Large intestine (tissue), 3 donors: ENCODE measurements around the gene RAB11FIP5. TPM values are rescaled to one million over a fixed set of nuclear protein-coding genes. Genes with fewer than 3 reads are reported as not detected.
"Not testable (repeated sequence)": the region's sequence is repeated elsewhere in the genome, so short reads cannot be mapped to it uniquely, and the experiment has no call there.

Experiments used
- DNase-seq, 2 donors: peaks; one replicate each; pipeline versions ENCODE4 v3.0.0 to v3.0.0-alpha.2; 2013
- H3K27ac ChIP-seq: one replicate; pipeline ENCODE4 v1.5.1; 2013; ENCODE audit warnings: low read length
- H3K27me3 ChIP-seq: 2 replicates; pipeline ENCODE4 v1.6.1; 2013; ENCODE audit warnings: low read length; ENCODE audit not compliant: control insufficient read depth, insufficient read depth
- H3K36me3 ChIP-seq: 2 replicates; pipeline ENCODE4 v1.6.1; 2013; ENCODE audit warnings: low read length; ENCODE audit not compliant: control insufficient read depth, insufficient read depth
- H3K4me1 ChIP-seq: one replicate; pipeline ENCODE4 v1.6.1; 2013; ENCODE audit warnings: low read length; ENCODE audit not compliant: control insufficient read depth, insufficient read depth
- H3K4me3 ChIP-seq: one replicate; pipeline ENCODE4 v1.5.1; 2013; ENCODE audit warnings: low read length
- H3K9me3 ChIP-seq: one replicate; pipeline ENCODE4 v1.6.1; 2013; ENCODE audit warnings: mild to moderate bottlenecking, low read depth, low read length, moderate library complexity; ENCODE audit not compliant: control insufficient read depth
- WGBS: methylation state at CpG from one replicate; pipeline ENCODE4 v1.1.5; 2013; ENCODE audit warnings: low lambda C conversion rate; ENCODE audit not compliant: insufficient coverage; 5-methylcytosine and 5-hydroxymethylcytosine counted together
- polyA plus RNA-seq: library from polyadenylated mRNA; unstranded; fragments of 120-200 nt; gene quantifications from one replicate; pipeline ENCODE4 v1.2.1, GENCODE V29; 2013

RAB11FIP5 gene
- polyA plus RNA-seq, 1 donor: 21.4 TPM

DNA sequence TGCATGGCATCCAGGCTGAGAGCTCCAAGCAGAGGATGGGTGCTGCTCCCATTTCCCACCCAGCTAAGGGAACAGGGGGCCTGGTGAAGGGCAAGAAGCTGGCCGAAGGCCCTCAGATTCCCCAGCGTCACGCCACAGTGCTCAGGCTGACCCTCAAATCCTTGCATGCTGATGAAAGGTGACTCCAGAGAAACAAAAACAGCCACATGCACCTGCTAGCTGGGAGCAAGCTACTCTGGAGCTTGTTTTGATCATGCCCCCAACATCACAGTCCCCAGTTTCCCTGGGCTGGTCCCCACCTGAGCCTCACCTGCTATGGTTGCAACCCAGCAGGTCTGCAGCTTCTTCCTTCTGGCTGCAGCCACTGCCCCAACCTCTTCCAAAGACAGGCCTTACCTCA, 13.3 kb downstream of the RAB11FIP5 start:
- H3K36me3 ChIP-seq: peaks cover 4% of the 10 kb centered on the region
- peaks cover 21% of the 10 kb centered on the region for H3K4me1 ChIP-seq
- H3K27me3 ChIP-seq: no peaks in the 10 kb centered on the region
- H3K27ac ChIP-seq: no peak overlapping the region
- no peak for DNase-seq
- WGBS: no CpG with 5 or more reads among the region's 3 CpGs
- H3K9me3 ChIP-seq: no peaks in the 10 kb centered on the region
- H3K4me3 ChIP-seq: no peak overlapping the region

DNA sequence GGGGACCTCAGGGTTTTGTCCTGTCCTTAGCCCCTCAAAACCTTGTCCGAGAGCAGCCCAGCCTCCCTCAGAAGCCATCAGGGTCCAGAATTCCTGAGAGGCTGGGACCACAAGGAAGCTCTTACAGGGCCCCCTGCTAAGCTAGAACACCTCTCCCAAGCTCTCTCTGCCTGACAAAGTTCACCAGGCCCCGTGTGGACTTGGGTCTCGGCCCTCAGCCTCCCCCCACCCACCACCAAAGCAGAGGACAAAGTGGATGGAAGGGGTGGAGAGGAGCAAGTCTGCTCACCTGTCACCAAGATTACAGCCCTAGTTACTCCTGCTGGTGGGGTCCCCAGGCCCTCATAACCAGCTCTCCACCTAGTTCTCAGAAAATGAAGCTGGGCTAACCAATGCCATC, 16.8 kb downstream of the RAB11FIP5 start:
- Histone ChIP-seq H3K27me3 (no peaks in the 10 kb centered on the region), H3K36me3 (no peaks in the 10 kb centered on the region), H3K4me3 (no peak overlapping the region), H3K9me3 (no peaks in the 10 kb centered on the region), H3K4me1 (peaks cover 16% of the 10 kb centered on the region), H3K27ac (no peak overlapping the region)
- DNase-seq: peak in 1 of 2 donors; percentile 41
- no CpG with 5 or more reads among the region's 3 CpGs for WGBS

DNA sequence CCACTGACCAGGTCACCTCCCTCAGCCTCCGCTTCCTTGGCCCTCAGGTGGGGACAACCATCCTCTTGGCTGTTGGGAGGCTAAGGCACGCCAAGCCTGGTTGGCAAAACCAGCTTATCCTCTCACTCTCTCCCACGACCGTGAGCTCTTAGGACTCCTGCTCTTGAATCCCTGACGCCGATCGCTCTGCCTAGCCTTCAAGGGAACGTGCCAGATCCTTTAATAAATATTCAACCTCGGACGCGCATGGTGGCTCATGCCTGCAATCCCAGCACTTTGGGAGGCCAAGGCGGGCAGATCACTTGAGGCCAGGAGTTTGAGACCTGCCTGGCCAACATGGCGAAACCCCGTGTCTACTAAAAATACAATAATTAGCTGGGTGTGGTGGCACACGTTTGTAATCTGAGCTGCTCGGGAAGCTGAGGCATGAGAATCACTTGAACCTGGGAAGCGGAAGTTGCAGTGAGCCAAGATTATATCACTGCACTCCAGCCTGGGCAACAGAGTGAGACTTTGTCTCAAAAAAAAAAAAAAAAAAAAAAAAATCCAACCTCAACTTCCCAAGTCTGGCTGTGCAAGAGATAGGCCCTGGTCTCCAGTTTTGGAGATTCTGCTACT, 19.0 kb downstream of the RAB11FIP5 start:
- not testable (repeated sequence) for H3K36me3 ChIP-seq, H3K9me3 ChIP-seq, DNase-seq, H3K27ac ChIP-seq, H3K4me3 ChIP-seq, H3K27me3 ChIP-seq
- WGBS: no CpG with 5 or more reads among the region's 17 CpGs
- peaks cover 27% of the 10 kb centered on the region for H3K4me1 ChIP-seq

DNA sequence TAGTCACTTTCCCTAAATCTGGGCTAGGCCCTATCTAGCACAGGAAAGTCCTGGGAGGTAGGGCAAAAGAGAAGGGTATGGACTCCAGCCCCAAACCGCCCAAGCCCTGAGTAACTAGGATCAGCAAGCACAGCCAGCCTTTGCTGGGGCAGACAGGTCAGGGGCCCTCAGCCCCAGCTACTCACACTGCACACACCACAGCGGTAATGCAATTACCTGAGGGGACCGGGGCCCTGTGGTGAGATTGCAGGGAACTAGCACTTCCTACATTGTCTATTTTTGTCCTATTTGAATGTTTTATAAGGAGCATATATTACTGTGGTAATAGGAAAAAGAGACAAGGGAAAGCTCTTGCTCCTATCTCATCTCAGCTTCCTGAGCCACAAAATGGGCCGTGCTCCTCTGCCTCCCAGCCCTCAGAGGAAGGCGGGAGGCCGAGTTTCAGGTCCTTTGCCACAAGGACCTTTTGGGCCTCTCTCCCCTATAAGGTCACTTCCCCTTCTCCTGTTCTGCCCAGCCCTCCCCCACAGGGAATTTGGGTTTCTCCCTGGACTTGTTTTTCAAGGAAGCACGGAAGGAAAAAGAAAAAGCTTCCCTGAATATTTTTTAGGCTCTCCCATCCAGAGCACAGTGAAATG, 20.5 kb downstream of the RAB11FIP5 start:
- no CpG with 5 or more reads among the region's 7 CpGs for WGBS
- H3K9me3 ChIP-seq: no peaks in the 10 kb centered on the region
- H3K4me3 ChIP-seq: no peak overlapping the region
- no peaks in the 10 kb centered on the region for H3K27me3 ChIP-seq
- H3K4me1 ChIP-seq: peaks cover 38% of the 10 kb centered on the region
- peak in 1 of 2 donors; percentile 74 for DNase-seq
- H3K36me3 ChIP-seq: peaks cover 17% of the 10 kb centered on the region
- H3K27ac ChIP-seq: peak overlapping the region; percentile 51

DNA sequence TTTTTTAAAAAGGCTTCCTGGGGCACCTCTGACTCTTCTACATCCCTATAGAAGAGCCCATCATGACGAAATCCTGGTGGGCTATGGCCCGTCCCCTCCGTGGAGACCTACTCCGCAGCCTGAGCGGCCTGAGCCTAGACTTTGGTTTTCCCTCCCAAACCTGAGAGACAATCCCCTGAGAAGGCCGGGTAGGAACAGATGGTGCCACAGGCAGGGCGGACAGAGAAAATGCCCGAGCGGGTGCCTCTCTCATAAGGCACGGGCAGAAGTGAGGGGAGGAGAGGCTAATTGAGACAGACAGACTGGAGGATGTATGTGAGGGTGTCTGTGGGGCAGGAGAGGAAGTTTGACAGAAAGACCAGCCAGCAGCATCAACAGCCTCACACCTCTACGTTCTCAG, 21.1 kb downstream of the RAB11FIP5 start:
- no peak overlapping the region for H3K4me3 ChIP-seq
- H3K9me3 ChIP-seq: no peaks in the 10 kb centered on the region
- H3K36me3 ChIP-seq: peaks cover 22% of the 10 kb centered on the region
- peak overlapping the region; percentile 51 for H3K27ac ChIP-seq
- H3K4me1 ChIP-seq: peaks cover 38% of the 10 kb centered on the region
- no peak for DNase-seq
- no peaks in the 10 kb centered on the region for H3K27me3 ChIP-seq
- WGBS: 100% methylated on average over 4 of the region's 11 CpGs

- DNase-seq: peak in 1 of 2 donors; percentile 50
- Histone ChIP-seq H3K4me3 (no peak overlapping the region), H3K4me1 (peaks cover 38% of the 10 kb centered on the region), H3K27me3 (no peaks in the 10 kb centered on the region), H3K27ac (no peak overlapping the region), H3K36me3 (peaks cover 25% of the 10 kb centered on the region), H3K9me3 (no peaks in the 10 kb centered on the region)
- no CpG with 5 or more reads among the region's 7 CpGs for WGBS
These were observed 21.6 kb downstream of the RAB11FIP5 start for GRCh38 chr2:73091164-73091563.

GRCh38 chr2:73089270-73090030, 23.3 kb downstream of the RAB11FIP5 start:
- DNase-seq: peak; percentile 73
- no CpG with 5 or more reads among the region's 11 CpGs for WGBS
- peak overlapping the region; percentile 56 for H3K27ac ChIP-seq
- H3K9me3 ChIP-seq: no peaks in the 10 kb centered on the region
- H3K4me3 ChIP-seq: no peak overlapping the region
- H3K4me1 ChIP-seq: peaks cover 51% of the 10 kb centered on the region
- H3K27me3 ChIP-seq: no peaks in the 10 kb centered on the region
- H3K36me3 ChIP-seq: peaks cover 25% of the 10 kb centered on the region

DNA sequence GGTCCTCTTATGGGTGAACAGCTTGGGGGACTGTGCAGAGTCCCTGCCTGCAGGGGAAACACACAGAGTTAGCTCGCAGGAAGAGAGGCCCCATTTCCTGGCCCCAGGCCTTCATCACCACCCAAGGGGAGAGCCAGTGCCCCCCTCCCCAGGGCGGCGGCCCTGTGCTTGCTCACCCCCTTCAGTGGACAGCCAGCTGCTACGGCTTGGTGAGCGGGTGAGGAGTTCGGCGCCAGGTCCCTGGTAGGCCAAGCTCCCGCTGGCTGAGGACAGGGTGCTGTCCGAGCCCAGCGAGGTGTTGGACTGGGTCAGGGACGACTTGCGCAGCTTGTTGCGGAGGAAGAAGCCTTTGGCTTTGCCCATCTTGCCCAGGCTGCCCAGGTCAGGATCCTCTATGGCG, 24.0 kb downstream of the RAB11FIP5 start:
- Histone ChIP-seq H3K36me3 (peaks cover 29% of the 10 kb centered on the region), H3K9me3 (no peaks in the 10 kb centered on the region), H3K27me3 (no peaks in the 10 kb centered on the region), H3K27ac (peak overlapping the region; percentile 40), H3K4me3 (no peak overlapping the region), H3K4me1 (peaks cover 58% of the 10 kb centered on the region)
- WGBS: no CpG with 5 or more reads among the region's 14 CpGs
- no peak for DNase-seq

DNA sequence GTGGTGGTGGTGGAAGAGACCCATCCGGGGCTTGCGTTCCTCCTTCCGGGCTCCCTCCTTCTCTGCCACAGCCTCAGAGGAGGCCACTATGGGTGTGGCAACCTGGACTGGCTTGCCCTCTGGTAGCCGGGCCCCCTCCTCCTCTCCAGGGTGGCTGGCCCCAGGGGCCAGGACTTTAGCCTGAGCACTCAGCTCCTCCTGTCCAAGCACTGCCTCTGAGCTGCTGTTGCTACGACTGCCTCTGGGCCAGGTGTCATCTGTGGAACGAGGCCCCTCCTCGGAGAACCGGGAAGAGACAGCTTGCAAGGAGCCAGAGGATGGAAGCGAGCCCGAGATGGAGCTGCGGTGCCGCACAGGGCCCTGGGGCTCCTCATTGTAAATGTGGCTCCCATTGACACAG, 24.5 kb downstream of the RAB11FIP5 start:
- Histone ChIP-seq H3K27ac (peak overlapping the region; percentile 42), H3K36me3 (peaks cover 29% of the 10 kb centered on the region), H3K4me3 (no peak overlapping the region), H3K4me1 (peaks cover 63% of the 10 kb centered on the region), H3K27me3 (no peaks in the 10 kb centered on the region), H3K9me3 (no peaks in the 10 kb centered on the region)
- peak in 1 of 2 donors; percentile 32 for DNase-seq
- no CpG with 5 or more reads among the region's 12 CpGs for WGBS

- H3K27ac ChIP-seq: peak overlapping the region; percentile 42
- no peaks in the 10 kb centered on the region for H3K27me3 ChIP-seq
- no peak overlapping the region for H3K4me3 ChIP-seq
- no peak for DNase-seq
- H3K36me3 ChIP-seq: peaks cover 32% of the 10 kb centered on the region
- no CpG with 5 or more reads among the region's 4 CpGs for WGBS
- no peaks in the 10 kb centered on the region for H3K9me3 ChIP-seq
- H3K4me1 ChIP-seq: peaks cover 59% of the 10 kb centered on the region
These were observed 25.4 kb downstream of the RAB11FIP5 start for GRCh38 chr2:73087311-73087710.
